HUES48 (cell line): ENCODE results near the gene SLC5A10.
"Not testable (repeated sequence)": the region's sequence is repeated elsewhere in the genome, so short reads cannot be mapped to it uniquely, and the experiment has no call there.

Experiments used
- H3K27ac ChIP-seq: one replicate; pipeline ENCODE4 v1.7.0; 2013; ENCODE audit warnings: low read depth, low read length, inconsistent platforms
- H3K27me3 ChIP-seq: 2 replicates; pipeline ENCODE4 v1.6.1; 2013; ENCODE audit warnings: mild to moderate bottlenecking, low read length; ENCODE audit not compliant: control insufficient read depth, insufficient read depth
- H3K36me3 ChIP-seq: 2 replicates; pipeline ENCODE4 v1.6.1; 2013; ENCODE audit warnings: low read length; ENCODE audit not compliant: control insufficient read depth, insufficient read depth
- H3K4me1 ChIP-seq: 2 replicates; pipeline ENCODE4 v1.6.1; 2013; ENCODE audit warnings: mild to moderate bottlenecking, low read length; ENCODE audit not compliant: control insufficient read depth, insufficient read depth
- H3K4me3 ChIP-seq: 2 replicates; pipeline ENCODE4 v1.5.1; 2013; ENCODE audit warnings: mild to moderate bottlenecking, low read depth, low read length
- H3K9ac ChIP-seq: 2 replicates; pipeline ENCODE4 v1.6.1; 2013; ENCODE audit warnings: mild to moderate bottlenecking, low read depth, low read length, moderate library complexity
- H3K9me3 ChIP-seq: 2 replicates; pipeline ENCODE4 v1.6.1; 2013; ENCODE audit warnings: low read length; ENCODE audit not compliant: control insufficient read depth, insufficient read depth

Gene SLC5A10

DNA sequence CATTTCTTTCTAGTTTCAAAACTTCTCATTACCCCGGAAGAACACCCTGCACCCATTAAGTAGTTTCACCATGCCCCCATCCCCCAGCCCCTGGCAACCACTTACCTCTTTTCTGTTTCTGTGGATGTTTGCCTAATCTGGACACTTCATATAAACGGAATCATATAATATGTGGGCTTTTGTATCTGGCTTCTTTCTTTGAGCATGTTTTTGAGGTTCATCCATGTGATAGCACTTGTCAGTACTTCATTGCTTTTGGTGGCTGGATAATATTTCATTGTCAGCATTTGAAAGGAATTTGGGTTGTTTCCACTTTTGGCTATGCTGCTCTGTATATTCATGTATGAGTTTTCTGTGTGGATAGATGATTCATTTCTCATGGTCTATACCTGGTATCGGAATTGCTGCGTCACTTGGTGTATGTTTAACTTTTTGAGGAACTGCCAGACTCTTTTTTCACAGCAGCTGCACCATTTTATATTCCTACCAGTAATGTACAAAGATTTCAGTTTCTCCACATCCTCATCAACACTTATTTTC lies 30.0 kb upstream of the SLC5A10 start:
- Histone ChIP-seq H3K36me3 (peaks cover 30% of the 10 kb centered on the region), H3K4me3 (no peak overlapping the region), H3K4me1 (0 out of 2 replicates have a peak, but pooled peaks cover 3% of the 10 kb centered on the region)

DNA sequence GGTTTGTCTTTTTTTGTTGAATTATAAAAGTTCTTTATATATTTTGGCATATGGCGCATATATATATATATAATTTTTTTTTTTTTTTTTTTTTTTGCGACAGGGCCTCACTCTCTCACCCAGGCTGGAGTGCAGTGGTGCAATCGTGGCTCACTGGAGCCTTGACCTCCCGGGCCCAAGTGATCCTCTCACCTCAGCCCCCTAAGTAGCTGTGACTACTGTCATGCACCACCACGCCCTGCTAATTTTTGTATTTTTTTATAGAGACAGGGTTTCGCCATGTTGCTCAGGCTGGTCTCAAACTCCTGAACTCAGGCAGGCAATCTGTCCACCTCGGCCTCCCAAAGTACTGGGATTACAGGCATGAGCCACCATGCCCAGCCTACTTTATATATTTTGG lies 29.4 kb upstream of the SLC5A10 start:
- H3K9ac ChIP-seq, H3K27me3 ChIP-seq, H3K4me3 ChIP-seq, H3K27ac ChIP-seq, H3K9me3 ChIP-seq, H3K4me1 ChIP-seq: not testable (repeated sequence)
- H3K36me3 ChIP-seq = peaks cover 33% of the 10 kb centered on the region

More for the DNA sequence above, 30.0 kb upstream of the SLC5A10 start:
- H3K27ac ChIP-seq = no peak overlapping the region
- H3K9ac ChIP-seq = no peak overlapping the region
- no peaks in the 10 kb centered on the region for H3K9me3 ChIP-seq
- no peaks in the 10 kb centered on the region for H3K27me3 ChIP-seq

DNA sequence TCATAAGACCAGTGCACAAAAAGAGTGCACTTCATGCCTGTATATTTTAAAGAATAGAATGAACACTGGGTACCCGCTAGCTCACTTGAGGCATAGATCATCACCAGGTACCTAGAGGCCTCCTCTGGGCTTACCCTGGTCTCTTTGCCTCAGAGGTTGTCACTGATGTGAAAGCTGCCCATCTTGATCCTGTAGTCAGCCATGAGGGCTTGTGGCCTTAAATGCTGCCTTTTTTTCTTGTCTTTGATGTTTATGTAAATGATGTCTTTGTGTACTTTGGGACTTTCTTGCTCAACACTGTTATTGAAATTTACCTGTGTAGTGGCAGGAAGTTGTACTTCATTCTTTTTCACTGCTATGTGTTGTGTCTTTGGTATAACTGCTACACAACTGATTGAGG lies 26.8 kb upstream of the SLC5A10 start:
- no peak overlapping the region for H3K27ac ChIP-seq
- H3K9ac ChIP-seq = no peak overlapping the region

DNA sequence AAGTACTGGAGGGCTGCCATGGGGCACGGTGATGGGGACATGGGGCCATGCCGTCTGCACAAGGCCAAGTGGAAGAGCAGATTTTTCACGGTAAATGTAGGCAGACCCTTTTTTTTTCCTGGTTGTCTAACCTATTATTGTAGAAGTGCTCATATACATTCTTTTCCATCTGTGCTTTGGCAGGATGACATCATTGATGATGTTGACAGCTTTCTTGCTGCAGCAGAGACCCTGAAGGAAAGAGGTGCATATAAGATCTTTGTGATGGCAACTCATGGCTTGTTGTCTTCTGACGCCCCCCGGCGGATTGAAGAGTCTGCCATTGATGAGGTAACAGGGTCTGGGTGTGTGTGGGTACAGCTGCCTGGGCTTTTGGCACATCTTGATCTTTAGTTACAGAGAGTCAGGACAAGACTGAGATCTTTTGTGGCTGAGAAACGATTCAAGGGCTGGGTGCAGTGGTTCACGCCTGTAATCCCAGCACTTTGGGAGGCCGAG lies 23.3 kb upstream of the SLC5A10 start:
- Histone ChIP-seq H3K9ac (no peak overlapping the region), H3K27me3 (no peaks in the 10 kb centered on the region), H3K4me1 (0 out of 2 replicates have a peak, but pooled peaks cover 3% of the 10 kb centered on the region), H3K36me3 (peaks cover 52% of the 10 kb centered on the region), H3K4me3 (no peak overlapping the region), H3K27ac (no peak overlapping the region), H3K9me3 (no peaks in the 10 kb centered on the region)

More for the DNA sequence above, 26.8 kb upstream of the SLC5A10 start:
- Histone ChIP-seq H3K4me1 (0 out of 2 replicates have a peak, but pooled peaks cover 3% of the 10 kb centered on the region), H3K36me3 (peaks cover 40% of the 10 kb centered on the region), H3K27me3 (no peaks in the 10 kb centered on the region), H3K9me3 (no peaks in the 10 kb centered on the region), H3K4me3 (no peak overlapping the region)

DNA sequence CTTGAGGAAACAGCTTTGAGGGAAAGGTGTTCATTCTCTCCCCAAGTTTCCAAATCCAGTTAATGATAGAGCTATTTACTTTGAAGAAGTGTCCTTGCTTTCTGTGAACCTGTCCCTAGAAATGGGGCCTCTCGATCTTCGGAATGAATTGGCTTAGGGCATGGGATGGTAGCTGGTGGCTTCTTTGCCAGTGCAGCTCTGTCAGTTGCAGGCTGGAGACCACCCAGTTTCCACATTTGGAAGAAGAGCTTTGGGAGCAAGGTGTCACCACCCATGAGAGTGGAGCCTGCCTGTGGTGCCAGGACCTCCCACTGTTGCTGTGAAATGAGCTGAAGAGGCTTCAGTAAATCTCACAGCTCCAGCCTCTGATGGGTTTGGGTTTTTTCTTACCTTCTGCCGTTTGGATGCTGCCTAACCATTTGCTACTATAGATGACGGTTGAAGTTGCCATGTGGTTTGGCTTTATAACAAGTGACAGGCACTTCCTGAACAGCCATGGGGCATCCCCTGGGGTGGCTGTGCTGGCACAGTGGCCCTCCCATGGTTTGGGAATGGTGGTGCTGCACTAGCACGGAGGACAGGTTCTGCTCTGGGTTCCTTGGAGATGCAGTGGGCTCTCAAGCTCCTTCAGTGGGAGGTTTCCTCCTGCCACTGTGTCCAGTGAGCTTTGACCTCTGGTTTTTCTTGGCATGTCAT lies 19.5 kb upstream of the SLC5A10 start:
- Histone ChIP-seq H3K9ac (no peak overlapping the region), H3K27me3 (no peaks in the 10 kb centered on the region), H3K27ac (no peak overlapping the region), H3K9me3 (no peaks in the 10 kb centered on the region), H3K4me3 (no peak overlapping the region), H3K4me1 (no peaks in the 10 kb centered on the region), H3K36me3 (peaks cover 33% of the 10 kb centered on the region)

DNA sequence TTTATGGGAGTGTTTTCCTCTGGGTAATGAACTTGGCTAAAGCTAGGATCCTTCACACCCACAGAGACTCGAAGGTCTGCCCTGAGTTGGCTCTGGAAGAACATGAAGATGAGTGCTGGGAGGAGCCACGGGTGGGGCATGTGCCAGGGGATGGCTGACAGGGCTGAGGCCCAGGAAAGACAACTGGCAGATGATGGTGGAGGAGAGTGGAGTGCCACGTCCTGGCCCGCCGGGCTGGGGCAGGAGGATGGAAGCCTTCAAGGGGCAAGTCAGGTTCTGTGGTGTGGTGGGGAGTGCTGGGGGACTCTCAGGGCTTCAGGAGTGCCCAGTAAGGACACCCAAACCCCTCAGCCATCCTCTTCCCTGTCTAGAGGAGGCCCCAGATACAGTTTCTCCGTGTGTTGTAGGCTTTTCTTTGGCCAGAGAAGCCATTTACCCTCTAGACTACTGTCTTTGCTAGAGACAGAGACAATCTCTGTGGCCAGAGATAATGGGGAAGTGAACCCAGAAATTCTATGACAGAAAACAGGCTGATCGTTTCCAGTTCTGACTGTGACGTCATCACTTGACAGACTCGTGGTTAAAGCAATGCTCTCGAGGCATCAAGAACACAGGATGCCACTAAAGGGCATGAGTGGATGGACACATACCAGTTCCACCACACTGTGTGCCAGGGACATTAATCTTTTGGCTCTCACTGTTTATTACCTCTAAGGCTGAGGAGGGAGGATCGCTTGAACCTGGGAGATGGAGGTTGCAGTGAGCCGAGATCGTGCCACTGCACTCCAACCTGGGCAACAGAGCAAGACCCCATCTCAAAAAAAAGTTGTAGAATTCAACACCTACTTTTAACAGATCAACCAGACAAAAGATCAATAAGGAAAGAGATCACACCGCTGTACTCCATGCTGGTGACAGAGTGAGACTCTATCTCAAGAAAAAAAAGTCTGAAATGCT lies 18.6 kb upstream of the SLC5A10 start:
- no peak overlapping the region for H3K4me3 ChIP-seq

DNA sequence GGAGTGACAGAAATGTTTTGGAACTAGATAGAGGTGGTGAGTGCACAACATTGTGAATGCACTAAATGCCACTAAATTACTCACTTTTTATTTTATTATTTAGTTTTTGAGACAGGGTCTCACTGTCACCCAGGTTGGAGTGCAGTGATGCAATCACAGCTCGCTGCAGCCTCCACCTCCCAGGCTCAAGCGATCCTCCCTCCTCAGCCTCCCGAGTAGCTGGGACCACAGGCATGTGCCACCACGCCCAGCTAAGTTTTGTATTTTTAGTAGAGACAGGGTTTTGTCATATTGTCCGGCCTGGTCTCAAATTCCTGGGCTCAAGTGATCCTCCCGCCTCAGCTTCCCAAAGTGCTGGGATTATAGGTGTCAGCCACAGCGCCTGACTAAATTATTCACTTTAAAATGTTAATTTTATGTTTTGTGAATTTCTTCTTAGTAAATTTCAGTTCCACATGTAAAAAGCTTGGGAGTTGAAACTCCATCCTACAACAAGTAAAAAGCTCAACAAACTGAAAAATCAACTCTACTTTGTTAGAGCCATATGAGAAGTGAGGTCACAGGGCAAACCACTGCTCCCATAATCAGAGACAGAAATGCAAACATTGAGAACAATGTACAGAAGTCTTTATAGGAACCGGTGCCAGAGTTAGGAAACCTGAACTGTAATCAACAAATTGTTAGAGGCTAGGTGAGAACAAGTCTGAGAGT lies 13.8 kb upstream of the SLC5A10 start:
- no peaks in the 10 kb centered on the region for H3K27me3 ChIP-seq
- no peak overlapping the region for H3K27ac ChIP-seq
- no peak overlapping the region for H3K9ac ChIP-seq
- H3K36me3 ChIP-seq = no peaks in the 10 kb centered on the region
- H3K9me3 ChIP-seq = no peaks in the 10 kb centered on the region
- no peak overlapping the region for H3K4me3 ChIP-seq
- no peaks in the 10 kb centered on the region for H3K4me1 ChIP-seq

More for the DNA sequence above, 18.6 kb upstream of the SLC5A10 start:
- peaks cover 27% of the 10 kb centered on the region for H3K36me3 ChIP-seq
- H3K4me1 ChIP-seq = no peaks in the 10 kb centered on the region
- H3K9me3 ChIP-seq = no peaks in the 10 kb centered on the region
- H3K9ac ChIP-seq = no peak overlapping the region
- no peaks in the 10 kb centered on the region for H3K27me3 ChIP-seq
- H3K27ac ChIP-seq = no peak overlapping the region

DNA sequence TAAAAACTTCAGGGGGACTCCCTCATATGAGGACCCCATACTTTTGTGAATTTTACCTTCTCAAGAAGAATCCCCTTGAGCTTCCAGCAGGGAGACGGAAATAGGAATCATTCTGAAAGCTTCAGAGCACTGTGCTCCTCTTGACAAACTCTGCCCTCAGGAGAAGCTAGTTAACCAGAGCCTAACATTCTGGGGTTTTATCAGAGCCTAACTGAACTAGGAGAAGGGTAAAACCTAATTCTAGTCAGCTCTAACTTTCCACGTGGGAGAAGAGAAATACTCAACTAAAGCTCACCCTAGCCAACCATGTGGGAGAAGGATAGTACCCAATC lies 13.3 kb upstream of the SLC5A10 start:
- H3K36me3 ChIP-seq = no peaks in the 10 kb centered on the region
- no peaks in the 10 kb centered on the region for H3K27me3 ChIP-seq
- H3K27ac ChIP-seq = no peak overlapping the region
- H3K4me1 ChIP-seq = no peaks in the 10 kb centered on the region
- H3K9ac ChIP-seq = no peak overlapping the region
- no peaks in the 10 kb centered on the region for H3K9me3 ChIP-seq
- no peak overlapping the region for H3K4me3 ChIP-seq

DNA sequence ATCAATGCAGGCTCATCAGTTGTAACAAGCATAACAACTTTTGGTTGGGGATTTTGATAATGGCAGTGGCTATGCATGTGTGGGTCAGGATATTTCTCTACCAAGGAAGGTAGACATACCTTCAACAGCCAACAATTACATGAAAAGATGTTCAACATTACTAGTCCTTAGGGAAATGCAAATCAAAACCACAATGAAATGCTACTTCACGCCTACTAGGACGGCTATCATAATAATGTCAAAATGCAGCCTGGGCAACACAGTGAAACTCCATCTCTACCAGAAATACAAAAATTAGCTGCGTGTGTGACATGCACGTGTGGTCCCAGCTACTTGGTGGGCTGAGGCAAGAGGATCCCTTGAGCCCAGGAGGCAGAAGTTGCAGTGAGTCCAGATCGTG lies 7.3 kb upstream of the SLC5A10 start:
- H3K9ac ChIP-seq = no peak overlapping the region
- H3K27ac ChIP-seq = no peak overlapping the region
- no peak overlapping the region for H3K4me3 ChIP-seq

DNA sequence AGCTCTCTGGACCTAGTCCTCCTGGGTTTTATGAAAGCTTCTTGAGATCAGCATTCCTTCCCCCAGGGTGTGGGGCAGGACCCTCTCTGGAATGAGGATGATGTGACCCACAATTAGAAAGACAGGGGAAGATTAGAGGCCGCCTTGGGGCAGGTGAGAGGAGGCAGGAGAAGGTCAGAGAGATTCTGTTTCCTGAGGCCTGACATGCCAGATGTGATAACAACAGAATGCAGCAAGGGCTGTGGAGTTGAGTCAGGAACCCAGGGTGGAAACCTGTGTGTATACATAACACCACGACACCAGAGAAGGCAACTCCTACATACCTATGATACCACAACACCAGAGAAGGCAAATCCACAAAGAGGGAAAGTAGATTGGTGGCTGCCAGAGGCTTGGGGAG lies 5.4 kb upstream of the SLC5A10 start:
- H3K9ac ChIP-seq = no peak overlapping the region
- no peak overlapping the region for H3K27ac ChIP-seq
- H3K4me3 ChIP-seq = no peak overlapping the region
- no peaks in the 10 kb centered on the region for H3K9me3 ChIP-seq
- no peaks in the 10 kb centered on the region for H3K36me3 ChIP-seq
- no peaks in the 10 kb centered on the region for H3K27me3 ChIP-seq
- no peaks in the 10 kb centered on the region for H3K4me1 ChIP-seq

More for the DNA sequence above, 7.3 kb upstream of the SLC5A10 start:
- no peaks in the 10 kb centered on the region for H3K4me1 ChIP-seq
- H3K9me3 ChIP-seq = no peaks in the 10 kb centered on the region
- no peaks in the 10 kb centered on the region for H3K27me3 ChIP-seq
- no peaks in the 10 kb centered on the region for H3K36me3 ChIP-seq
